ENCODE measurements around the gene ISG15.

Gene ISG15

DNA sequence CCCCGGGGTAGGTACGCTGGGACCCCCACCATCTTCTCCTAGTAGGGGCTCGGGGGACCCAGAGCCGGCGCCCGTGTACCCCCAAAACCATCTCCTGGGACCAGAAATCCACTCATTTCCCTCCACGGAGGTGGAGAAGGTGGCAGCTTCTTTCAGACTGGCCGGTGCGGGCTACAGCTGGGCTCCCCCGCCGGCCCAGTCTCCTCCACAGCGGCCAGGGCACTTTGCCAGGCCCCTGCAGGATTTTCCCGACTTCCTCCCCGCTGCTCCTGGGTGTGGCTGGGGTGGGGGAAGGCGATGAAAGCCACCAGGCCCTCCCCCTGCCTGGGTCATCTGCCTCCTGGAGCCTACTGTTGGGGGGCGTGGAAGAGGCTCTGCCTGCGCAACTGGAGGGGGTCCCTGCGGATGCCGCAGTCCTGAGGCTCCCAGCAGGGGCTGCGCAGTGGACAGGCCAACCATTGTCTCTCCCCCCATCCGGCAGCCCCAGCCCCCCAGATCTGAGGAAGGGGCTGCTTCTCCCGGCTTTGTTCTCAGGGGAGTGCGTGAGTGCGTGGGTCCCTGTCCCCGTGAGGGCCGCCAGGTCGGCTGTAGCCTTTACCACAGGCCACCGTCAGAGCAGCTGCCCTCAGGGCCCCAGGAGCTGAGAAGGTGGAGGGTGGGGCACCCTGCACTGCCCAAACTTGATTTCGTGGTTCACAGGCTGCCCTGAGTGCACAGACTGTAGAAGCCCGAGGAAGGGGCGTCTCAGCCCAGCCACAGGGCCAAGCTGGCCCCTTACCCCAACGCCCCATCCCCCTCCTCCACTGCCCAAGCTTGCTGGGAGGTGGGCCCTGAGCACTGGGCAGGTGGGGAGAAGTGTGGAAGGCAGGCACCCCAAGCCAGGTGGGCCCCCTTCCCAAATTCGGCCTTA, 8.0 kb downstream of the ISG15 start:
- TF ChIP-seq TCF12 (IDR thresholded peaks at IDR 0.05; ENCODE audit: low read depth) (peak; percentile 81), CEBPB (IDR thresholded peaks at IDR 0.05) (no peak), YY1 (IDR thresholded peaks at IDR 0.05; ENCODE audit: low read depth) (peak; percentile 23; the same call in 1 of the 2 replicates), NFIC (IDR thresholded peaks at IDR 0.05) (peak; percentile 93), EP300 (IDR thresholded peaks at IDR 0.05; ENCODE audit: borderline replicate concordance) (peak; percentile 75), TEAD4 (IDR thresholded peaks at IDR 0.05) (peak; percentile 57; the same call in 1 of the 2 replicates), FOXM1 (IDR thresholded peaks at IDR 0.05; ENCODE audit: borderline replicate concordance, low read depth) (0 out of 2 replicates have a peak, but pooled peaks have one; percentile 25), CREB1 (IDR thresholded peaks at IDR 0.05; ENCODE audit: low read depth) (no peak), TAF1 (IDR thresholded peaks at IDR 0.05; ENCODE audit: low read depth) (no peak; the same call in none of the 2 replicates), ZBTB7A (IDR thresholded peaks at IDR 0.05; ENCODE audit: low read depth) (peak; percentile 84)
- TF ChIP-seq, protein P1, sequence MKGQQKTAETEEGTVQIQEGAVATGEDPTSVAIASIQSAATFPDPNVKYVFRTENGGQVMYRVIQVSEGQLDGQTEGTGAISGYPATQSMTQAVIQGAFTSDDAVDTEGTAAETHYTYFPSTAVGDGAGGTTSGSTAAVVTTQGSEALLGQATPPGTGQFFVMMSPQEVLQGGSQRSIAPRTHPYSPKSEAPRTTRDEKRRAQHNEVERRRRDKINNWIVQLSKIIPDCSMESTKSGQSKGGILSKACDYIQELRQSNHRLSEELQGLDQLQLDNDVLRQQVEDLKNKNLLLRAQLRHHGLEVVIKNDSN (IDR thresholded peaks at IDR 0.05): no peak
- TF ChIP-seq, protein P2, sequence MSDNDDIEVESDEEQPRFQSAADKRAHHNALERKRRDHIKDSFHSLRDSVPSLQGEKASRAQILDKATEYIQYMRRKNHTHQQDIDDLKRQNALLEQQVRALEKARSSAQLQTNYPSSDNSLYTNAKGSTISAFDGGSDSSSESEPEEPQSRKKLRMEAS (IDR thresholded peaks at IDR 0.05): peak; percentile 58; the same call in 1 of the 2 replicates

DNA sequence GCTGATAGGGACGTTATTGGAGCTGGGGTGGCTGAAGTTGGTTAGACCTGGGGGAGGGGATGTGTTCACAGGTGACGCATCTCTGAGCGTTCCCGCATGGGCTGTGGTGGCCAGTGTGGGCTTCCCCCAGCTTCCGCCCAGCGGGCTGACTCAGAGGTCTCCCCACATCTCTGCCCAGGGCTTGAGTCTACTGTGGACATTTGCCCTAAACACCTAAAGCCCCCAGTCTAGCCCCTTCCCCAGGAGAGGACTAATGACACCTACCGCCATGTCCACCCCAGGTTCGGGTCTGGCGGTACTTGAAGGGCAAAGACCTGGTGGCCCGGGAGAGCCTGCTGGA, 8.6 kb downstream of the ISG15 start:
- TF ChIP-seq, protein P2 (IDR thresholded peaks at IDR 0.05): no peak
- TF ChIP-seq YY1 (IDR thresholded peaks at IDR 0.05; ENCODE audit: low read depth): no peak
- TF ChIP-seq, protein P3, sequence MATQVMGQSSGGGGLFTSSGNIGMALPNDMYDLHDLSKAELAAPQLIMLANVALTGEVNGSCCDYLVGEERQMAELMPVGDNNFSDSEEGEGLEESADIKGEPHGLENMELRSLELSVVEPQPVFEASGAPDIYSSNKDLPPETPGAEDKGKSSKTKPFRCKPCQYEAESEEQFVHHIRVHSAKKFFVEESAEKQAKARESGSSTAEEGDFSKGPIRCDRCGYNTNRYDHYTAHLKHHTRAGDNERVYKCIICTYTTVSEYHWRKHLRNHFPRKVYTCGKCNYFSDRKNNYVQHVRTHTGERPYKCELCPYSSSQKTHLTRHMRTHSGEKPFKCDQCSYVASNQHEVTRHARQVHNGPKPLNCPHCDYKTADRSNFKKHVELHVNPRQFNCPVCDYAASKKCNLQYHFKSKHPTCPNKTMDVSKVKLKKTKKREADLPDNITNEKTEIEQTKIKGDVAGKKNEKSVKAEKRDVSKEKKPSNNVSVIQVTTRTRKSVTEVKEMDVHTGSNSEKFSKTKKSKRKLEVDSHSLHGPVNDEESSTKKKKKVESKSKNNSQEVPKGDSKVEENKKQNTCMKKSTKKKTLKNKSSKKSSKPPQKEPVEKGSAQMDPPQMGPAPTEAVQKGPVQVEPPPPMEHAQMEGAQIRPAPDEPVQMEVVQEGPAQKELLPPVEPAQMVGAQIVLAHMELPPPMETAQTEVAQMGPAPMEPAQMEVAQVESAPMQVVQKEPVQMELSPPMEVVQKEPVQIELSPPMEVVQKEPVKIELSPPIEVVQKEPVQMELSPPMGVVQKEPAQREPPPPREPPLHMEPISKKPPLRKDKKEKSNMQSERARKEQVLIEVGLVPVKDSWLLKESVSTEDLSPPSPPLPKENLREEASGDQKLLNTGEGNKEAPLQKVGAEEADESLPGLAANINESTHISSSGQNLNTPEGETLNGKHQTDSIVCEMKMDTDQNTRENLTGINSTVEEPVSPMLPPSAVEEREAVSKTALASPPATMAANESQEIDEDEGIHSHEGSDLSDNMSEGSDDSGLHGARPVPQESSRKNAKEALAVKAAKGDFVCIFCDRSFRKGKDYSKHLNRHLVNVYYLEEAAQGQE (IDR thresholded peaks at IDR 0.05; ENCODE audit: low read depth): no peak
- no peak for TF ChIP-seq EGR1 (IDR thresholded peaks at IDR 0.05)
- no peak for TF ChIP-seq TEAD4 (IDR thresholded peaks at IDR 0.05)
- no peak for TF ChIP-seq FOXM1 (IDR thresholded peaks at IDR 0.05; ENCODE audit: borderline replicate concordance, low read depth)
- TF ChIP-seq TAF1 (IDR thresholded peaks at IDR 0.05; ENCODE audit: low read depth): no peak
- TF ChIP-seq, protein P1 (IDR thresholded peaks at IDR 0.05): no peak
- TF ChIP-seq NFIC (IDR thresholded peaks at IDR 0.05): no peak
- no peak; the same call in 1 of the 2 replicates for TF ChIP-seq ZBTB7A (IDR thresholded peaks at IDR 0.05; ENCODE audit: low read depth)
- TF ChIP-seq RAD21 (IDR thresholded peaks at IDR 0.05; ENCODE audit: low read depth): no peak
- no peak for TF ChIP-seq CREB1 (IDR thresholded peaks at IDR 0.05; ENCODE audit: low read depth)

DNA sequence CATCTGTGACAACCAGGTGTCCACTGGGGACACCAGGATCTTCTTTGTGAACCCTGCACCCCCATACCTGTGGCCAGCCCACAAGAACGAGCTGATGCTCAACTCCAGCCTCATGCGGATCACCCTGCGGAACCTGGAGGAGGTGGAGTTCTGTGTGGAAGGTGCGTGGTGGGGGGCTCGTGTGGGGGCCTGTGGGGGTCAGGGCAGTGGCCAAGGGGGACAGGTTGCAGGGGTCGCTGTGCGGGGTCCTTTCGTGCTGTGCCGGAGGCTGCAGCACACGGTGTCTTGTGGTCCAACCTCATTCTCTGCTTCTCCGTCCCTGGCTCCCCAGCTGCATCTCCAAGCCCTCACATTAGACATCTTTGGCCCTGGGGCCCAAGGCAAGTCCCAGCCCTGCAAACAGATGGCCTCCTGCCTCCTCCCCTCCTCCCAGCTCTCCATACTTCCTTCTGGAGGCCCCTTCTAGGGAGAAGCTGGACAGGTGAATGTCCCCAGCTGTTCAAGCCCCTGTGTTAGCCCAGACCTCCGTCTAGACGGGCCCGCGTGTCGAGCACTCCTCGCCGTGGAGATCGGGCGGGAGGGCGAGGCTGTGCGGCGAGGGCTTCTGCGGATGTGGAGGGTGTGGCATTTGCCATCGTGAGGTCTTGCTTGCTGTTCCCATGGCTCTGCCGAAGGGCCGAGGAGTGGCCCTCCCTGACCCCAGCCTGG, 9.2 kb downstream of the ISG15 start:
- no peak for TF ChIP-seq ZBTB7A (IDR thresholded peaks at IDR 0.05; ENCODE audit: low read depth)
- no peak for TF ChIP-seq NFIC (IDR thresholded peaks at IDR 0.05)
- TF ChIP-seq, protein P3 (IDR thresholded peaks at IDR 0.05; ENCODE audit: low read depth): no peak
- TF ChIP-seq CREB1 (IDR thresholded peaks at IDR 0.05; ENCODE audit: low read depth): no peak
- no peak for TF ChIP-seq TEAD4 (IDR thresholded peaks at IDR 0.05)
- TF ChIP-seq, protein P1 (IDR thresholded peaks at IDR 0.05): no peak
- no peak for TF ChIP-seq CEBPB (IDR thresholded peaks at IDR 0.05)
- no peak for TF ChIP-seq EGR1 (IDR thresholded peaks at IDR 0.05)
- no peak for TF ChIP-seq TCF12 (IDR thresholded peaks at IDR 0.05; ENCODE audit: low read depth)

DNA sequence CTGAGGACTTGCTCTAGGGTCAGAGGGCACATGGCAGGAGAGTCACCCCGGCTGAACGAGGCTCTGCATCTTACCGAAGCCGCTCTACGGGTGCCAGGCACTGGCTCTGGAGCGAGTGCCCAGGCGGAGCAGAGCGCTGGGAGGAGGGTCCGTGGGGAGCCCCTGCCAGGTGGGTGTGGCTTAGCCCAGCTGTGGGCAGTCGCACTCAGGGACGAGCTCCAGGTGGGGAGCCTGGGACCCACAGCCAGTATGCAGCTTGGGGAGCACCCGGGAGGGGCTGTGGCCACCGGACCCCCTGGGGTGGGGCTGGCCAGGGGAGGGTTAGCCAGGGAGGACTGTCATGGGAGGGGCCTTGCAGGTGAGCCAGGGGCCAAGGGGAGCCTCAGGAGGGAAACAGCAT, 10.4 kb downstream of the ISG15 start:
- TF ChIP-seq CEBPB (IDR thresholded peaks at IDR 0.05): no peak
- TF ChIP-seq RAD21 (IDR thresholded peaks at IDR 0.05; ENCODE audit: low read depth): no peak
- TF ChIP-seq, protein P1 (IDR thresholded peaks at IDR 0.05): no peak
- TF ChIP-seq, protein P2 (IDR thresholded peaks at IDR 0.05): peak; percentile 55
- peak; percentile 21; the same call in 1 of the 2 replicates for TF ChIP-seq NFIC (IDR thresholded peaks at IDR 0.05)
- no peak for TF ChIP-seq EP300 (IDR thresholded peaks at IDR 0.05; ENCODE audit: borderline replicate concordance)

Data from Ishikawa (cell line).